HG03521 (cell line): ENCODE results near the gene GSTO1.
A peak's percentile ranks its signal among the peaks of the same experiment; 100 is the strongest.

Experiments used
- ATAC-seq: cut with Tn5 transposase; IDR thresholded peaks from one replicate; pipeline ENCODE4 v1.9.1; 2021; ENCODE audit warnings: mild to moderate bottlenecking, moderate library complexity; ENCODE audit not compliant: unreplicated experiment

GSTO1 gene

GRCh38 chr10:104274762-104275721, 20.4 kb downstream of the GSTO1 start:
- ATAC-seq: peak; percentile 64

DNA sequence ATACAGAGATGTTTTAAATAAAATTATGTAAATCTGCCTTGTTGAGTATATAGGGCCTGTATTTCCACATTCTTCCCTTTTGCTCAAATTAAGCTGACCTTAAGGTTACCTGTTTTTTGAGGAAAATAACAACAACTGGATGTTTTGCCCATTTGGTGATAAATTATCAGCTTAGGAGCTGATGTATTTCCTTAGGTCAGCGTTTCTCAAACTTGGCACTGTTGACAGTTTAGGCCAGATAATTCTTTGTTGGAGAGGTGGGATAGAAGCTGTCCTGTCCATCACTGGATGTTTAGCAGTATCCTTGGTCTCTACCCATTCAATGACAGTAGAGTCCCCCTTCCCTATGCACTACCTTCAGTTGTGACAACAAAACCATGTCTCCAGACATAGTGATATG, 21.5 kb downstream of the GSTO1 start:
- ATAC-seq: no peak

- no peak for ATAC-seq
These were observed 23.1 kb downstream of the GSTO1 start for GRCh38 chr10:104277785-104278184.

GRCh38 chr10:104279550-104280259, 25.0 kb downstream of the GSTO1 start:
- no peak for ATAC-seq

DNA sequence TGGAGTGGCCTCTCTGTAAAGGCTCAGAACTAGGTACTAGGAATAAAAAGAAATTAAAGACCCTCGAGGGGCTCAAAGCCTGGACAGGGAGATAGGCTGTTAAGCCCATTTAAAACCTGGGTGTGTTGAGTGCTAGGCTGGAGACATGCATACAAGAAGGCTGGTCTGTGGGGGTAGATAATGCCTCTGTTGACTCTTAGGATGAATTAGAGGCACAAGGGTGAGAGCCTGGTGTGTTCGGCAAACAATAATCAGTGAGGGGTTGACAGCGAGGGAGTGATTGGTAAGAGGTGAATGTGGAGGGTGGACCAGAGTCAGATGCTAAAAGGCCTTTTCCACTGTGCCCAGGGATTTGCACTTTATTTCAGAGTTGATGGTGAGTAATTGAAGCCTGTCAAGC, 27.0 kb downstream of the GSTO1 start:
- no peak for ATAC-seq

GRCh38 chr10:104284846-104285245, 30.2 kb downstream of the GSTO1 start:
- no peak for ATAC-seq

- ATAC-seq: no peak
These were observed 32.2 kb downstream of the GSTO1 start for GRCh38 chr10:104286939-104287338.

DNA sequence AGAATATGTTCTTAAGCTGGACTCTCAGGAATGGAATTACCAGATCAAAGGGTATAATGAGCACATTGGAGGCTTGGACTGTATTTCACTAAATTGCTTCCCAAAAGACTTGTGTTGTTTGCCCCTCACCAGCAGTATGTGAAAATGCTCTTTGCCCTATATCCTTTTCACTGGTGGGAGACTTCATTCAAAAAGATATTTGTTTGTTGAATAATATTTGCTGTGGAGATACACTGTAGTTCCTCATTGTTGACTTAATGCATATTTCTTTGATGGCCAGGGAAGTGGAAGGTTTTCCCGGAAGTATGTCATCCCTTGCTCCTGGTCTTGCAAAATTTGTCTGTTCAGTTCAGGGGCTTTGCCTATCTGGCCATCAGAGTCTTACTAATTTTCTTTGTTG, 33.7 kb downstream of the GSTO1 start:
- ATAC-seq: no peak

DNA sequence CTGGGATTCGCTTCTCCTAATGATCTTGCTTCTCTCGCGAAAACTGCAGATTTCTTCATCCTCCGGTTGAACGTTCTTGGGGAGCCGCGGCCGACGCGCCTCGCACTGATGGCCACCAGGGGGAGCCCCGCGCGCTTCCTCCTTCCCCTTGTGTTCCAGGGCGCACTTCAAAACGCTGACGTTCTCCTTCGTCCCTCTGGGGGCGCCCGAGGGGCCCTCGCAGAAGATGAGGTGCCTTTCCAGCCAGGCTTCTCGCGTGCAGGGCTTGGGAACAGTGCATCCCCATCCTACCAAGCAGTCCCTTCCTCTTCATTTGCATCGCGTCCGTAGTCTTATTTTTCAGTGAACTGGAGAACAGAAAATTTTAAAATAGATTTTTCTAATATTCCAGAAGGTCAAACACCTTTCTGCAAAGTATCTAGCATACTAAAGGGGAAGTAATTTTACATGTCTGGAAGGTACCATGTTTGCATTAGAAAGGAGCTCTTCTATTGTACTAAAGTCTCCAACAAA, 36.8 kb downstream of the GSTO1 start:
- ATAC-seq: peak; percentile 98

DNA sequence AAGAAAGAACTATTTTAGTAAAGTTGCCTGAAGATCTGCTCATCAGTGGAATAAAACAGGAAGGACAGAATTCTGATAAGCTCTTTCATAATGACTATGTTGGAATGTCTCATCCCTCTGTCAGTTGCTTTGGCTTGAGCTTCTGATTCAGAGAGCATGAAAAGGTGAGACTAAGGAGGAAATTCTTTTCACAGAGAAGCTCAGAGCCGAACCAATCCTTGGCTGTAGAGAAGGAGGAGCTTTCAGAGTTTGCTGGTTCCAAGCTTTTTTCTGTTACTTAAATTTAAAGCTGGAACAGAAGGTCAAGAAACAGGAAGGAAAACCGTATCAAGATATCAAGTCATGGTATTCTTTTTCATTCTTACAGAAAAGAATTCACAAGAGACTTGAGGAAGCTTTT, 38.3 kb downstream of the GSTO1 start:
- ATAC-seq: no peak

GRCh38 chr10:104293781-104294321, 39.2 kb downstream of the GSTO1 start:
- no peak for ATAC-seq

- ATAC-seq: no peak
These were observed 42.2 kb downstream of the GSTO1 start for GRCh38 chr10:104296687-104297436.

DNA sequence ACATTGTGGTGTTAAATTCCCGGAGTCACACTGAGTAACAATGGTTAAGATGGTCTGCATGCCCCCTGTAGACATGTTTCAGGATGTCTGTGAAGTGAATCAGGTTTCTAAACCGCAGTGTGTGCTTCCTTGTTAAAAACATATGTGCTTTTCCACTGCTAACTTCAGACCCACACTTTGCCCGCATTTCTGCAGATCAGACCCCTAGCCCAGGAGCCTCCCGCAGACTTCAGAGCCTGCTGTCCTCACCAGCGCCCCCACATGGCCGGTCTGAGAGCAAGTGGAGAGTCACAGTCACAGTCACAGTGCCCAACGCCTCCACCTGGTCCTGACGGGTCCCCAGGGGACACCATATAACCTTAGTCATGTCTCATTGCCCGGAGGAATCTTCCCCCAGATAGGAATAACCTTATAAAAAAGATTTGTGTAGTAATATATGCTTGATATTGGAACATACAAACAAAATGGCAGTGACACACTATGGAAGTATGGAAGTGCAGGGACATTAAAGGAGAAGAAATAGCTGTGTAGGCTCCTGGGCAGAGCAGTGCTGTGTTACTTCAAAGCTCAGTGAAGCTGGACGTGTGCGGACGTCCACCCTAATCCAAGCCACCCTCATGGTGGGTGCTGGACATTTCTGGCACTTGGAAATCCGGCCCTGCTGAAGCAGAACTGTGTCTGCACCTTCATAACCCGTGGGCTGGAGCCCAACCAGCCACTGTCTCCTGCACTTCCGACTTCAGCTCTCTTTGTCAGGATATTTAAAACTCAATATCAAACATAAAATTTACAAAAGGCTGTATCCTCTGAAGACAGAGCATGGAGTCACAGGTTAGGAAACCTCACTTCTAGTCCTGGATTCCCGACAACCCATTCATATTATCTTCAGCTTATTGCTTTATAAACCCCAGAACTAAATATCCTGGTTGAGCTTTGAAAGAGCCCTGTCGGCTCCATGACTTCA, 43.3 kb downstream of the GSTO1 start:
- no peak for ATAC-seq

GRCh38 chr10:104299031-104299904, 44.6 kb downstream of the GSTO1 start:
- no peak for ATAC-seq

DNA sequence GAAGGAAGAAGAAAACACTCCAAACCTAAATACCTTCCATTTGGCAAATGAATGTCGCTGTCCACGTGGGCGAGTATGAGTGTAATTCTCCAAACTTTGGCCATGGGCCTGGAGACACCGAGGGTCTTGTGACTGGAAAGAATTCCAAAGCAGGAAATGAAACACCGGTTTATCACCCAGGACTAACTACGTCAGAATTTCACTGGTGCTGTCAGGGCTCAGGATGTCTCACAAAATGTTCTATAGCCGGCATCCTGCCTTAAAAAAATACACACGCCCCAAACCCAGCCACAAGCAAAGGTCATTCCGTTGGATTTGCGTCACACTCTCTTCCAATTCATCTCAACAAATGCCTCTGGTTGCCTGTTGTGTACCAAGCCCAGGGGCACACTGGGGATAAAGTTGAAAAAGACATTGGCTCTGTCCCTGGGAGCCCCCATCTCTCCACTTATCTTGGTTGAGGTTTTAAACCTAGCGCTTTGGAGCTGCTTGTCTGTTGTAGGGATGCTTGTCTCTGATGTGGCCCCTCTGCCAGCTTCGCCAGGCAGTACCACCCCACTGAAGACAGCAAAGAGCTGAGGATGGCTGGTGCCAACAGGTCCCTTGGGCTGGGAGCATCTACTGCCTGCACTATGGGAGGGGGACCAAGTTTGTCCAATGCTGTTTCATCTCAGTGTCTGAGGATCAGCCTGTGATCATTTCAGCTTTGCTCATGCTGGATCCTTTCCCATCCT, 45.5 kb downstream of the GSTO1 start:
- ATAC-seq: no peak

- ATAC-seq: no peak
These were observed 46.1 kb downstream of the GSTO1 start for GRCh38 chr10:104300736-104301292.

GRCh38 chr10:104301907-104302690, 47.4 kb downstream of the GSTO1 start:
- ATAC-seq: no peak
